Measurements from ENCODE around the gene PAGR1. TPM values are rescaled to one million over a fixed set of nuclear protein-coding genes. Genes with fewer than 3 reads are reported as not detected.
A peak's percentile ranks its signal among the peaks of the same experiment; 100 is the strongest.

The PAGR1 gene
- total and polyA plus RNA-seq, 2 of the 13 experiments (the other 11 are each of a cell fraction or from before 2014, with no cell fraction given), result 9.8 to 66.4 TPM

DNA sequence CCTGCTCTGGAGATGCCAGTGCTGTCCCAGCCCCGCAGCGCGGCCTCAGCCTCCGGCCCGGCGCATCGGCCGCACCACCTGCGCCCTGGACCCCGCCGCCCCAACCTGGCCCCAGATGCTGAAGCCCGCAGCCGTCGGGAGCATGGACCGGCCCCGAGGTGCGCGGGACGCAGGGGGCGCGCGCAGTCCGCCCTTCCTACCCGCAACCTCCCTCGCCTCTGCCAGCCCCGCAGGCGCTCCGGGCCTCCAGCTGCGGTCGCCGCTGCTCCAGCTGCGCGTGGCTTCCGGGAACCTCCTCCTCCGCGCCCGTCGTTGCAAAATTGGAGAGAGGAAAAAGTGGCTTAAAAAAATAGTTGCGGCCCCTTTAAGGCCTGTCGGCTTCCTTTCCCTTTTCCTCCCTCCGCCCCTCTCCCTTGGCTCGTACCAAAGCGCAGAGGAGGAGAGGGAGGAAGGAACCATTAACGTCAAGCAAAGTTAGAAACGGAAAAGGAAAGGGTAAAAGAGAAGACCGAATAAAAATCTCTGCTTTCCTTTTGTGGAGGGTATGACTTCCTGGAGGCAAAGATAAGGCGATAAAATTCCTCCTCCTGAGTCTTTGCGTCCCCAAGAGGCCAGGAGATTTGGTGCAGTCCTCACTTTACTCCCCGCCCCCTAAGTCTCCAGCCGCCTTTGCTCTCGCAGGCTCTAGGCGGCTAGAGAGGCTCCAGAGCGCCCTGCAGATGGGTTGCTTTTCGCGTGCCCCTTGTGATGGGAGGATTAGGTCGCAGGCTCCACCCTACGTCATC, 47.1 kb downstream of the PAGR1 start, which contains the start of gene CDIPT (continued):
- TF ChIP-seq AGO1 (IDR thresholded peaks at IDR 0.05; ENCODE audit: low read depth, low read length, poor library complexity, severe bottlenecking), result no peak
- 0 out of 2 replicates have a peak, but pooled peaks have one; percentile 23 for TF ChIP-seq ZNF414 (CRISPR knock-in tag; IDR thresholded peaks at IDR 0.05)
- peak; percentile 86; the same call in 1 of the 2 replicates for TF ChIP-seq ZBTB42 (CRISPR knock-in tag; IDR thresholded peaks at IDR 0.05)
- TF ChIP-seq ZNF296 (CRISPR knock-in tag; conservative IDR thresholded peaks at IDR 0.05), result no peak; the same call in 1 of the 2 replicates
- peak; percentile 62 for TF ChIP-seq ZBTB44 (CRISPR knock-in tag; IDR thresholded peaks at IDR 0.05)
- TF ChIP-seq ZNF274 (CRISPR knock-in tag; IDR thresholded peaks at IDR 0.05), result 0 out of 2 replicates have a peak, but pooled peaks have one; percentile 17
- TF ChIP-seq FOXK1 (CRISPR knock-in tag; IDR thresholded peaks at IDR 0.05; ENCODE audit: borderline replicate concordance, low read depth), result no peak; the same call in 1 of the 2 replicates
- TF ChIP-seq, protein P1, sequence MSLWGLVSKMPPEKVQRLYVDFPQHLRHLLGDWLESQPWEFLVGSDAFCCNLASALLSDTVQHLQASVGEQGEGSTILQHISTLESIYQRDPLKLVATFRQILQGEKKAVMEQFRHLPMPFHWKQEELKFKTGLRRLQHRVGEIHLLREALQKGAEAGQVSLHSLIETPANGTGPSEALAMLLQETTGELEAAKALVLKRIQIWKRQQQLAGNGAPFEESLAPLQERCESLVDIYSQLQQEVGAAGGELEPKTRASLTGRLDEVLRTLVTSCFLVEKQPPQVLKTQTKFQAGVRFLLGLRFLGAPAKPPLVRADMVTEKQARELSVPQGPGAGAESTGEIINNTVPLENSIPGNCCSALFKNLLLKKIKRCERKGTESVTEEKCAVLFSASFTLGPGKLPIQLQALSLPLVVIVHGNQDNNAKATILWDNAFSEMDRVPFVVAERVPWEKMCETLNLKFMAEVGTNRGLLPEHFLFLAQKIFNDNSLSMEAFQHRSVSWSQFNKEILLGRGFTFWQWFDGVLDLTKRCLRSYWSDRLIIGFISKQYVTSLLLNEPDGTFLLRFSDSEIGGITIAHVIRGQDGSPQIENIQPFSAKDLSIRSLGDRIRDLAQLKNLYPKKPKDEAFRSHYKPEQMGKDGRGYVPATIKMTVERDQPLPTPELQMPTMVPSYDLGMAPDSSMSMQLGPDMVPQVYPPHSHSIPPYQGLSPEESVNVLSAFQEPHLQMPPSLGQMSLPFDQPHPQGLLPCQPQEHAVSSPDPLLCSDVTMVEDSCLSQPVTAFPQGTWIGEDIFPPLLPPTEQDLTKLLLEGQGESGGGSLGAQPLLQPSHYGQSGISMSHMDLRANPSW (CRISPR knock-in tag; IDR thresholded peaks at IDR 0.05; ENCODE audit: borderline replicate concordance), result no peak
- peak; percentile 56; the same call in 1 of the 2 replicates for TF ChIP-seq SNAPC2 (CRISPR knock-in tag; IDR thresholded peaks at IDR 0.05)
- TF ChIP-seq POLR2A (IDR thresholded peaks at IDR 0.05; ENCODE audit: insufficient read depth in 1 of 2, low read depth in 2 of 2, low read length in 2 of 2), result peak; percentile 42 to 64
- TF ChIP-seq RAD21 (CRISPR knock-in tag; IDR thresholded peaks at IDR 0.05), result peak; percentile 65; the same call in 1 of the 2 replicates
- TF ChIP-seq FOXP1 (IDR thresholded peaks at IDR 0.05), result no peak
- peak; percentile 60 for TF ChIP-seq FOXP1 (CRISPR knock-in tag; IDR thresholded peaks at IDR 0.05)
- TF ChIP-seq, protein P2, sequence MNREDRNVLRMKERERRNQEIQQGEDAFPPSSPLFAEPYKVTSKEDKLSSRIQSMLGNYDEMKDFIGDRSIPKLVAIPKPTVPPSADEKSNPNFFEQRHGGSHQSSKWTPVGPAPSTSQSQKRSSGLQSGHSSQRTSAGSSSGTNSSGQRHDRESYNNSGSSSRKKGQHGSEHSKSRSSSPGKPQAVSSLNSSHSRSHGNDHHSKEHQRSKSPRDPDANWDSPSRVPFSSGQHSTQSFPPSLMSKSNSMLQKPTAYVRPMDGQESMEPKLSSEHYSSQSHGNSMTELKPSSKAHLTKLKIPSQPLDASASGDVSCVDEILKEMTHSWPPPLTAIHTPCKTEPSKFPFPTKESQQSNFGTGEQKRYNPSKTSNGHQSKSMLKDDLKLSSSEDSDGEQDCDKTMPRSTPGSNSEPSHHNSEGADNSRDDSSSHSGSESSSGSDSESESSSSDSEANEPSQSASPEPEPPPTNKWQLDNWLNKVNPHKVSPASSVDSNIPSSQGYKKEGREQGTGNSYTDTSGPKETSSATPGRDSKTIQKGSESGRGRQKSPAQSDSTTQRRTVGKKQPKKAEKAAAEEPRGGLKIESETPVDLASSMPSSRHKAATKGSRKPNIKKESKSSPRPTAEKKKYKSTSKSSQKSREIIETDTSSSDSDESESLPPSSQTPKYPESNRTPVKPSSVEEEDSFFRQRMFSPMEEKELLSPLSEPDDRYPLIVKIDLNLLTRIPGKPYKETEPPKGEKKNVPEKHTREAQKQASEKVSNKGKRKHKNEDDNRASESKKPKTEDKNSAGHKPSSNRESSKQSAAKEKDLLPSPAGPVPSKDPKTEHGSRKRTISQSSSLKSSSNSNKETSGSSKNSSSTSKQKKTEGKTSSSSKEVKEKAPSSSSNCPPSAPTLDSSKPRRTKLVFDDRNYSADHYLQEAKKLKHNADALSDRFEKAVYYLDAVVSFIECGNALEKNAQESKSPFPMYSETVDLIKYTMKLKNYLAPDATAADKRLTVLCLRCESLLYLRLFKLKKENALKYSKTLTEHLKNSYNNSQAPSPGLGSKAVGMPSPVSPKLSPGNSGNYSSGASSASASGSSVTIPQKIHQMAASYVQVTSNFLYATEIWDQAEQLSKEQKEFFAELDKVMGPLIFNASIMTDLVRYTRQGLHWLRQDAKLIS (CRISPR knock-in tag; IDR thresholded peaks at IDR 0.05), result 0 out of 2 replicates have a peak, but pooled peaks have one; percentile 48
- no peak for TF ChIP-seq ZSCAN12 (CRISPR knock-in tag; IDR thresholded peaks at IDR 0.05)
- peak; percentile 60; the same call in 1 of the 2 replicates for TF ChIP-seq PPARG (CRISPR knock-in tag; conservative IDR thresholded peaks at IDR 0.05)
- TF ChIP-seq RBM22 (optimal IDR thresholded peaks at IDR 0.05; ENCODE audit: low read length), result no peak
- peak; percentile 100 for TF ChIP-seq U2AF1 (optimal IDR thresholded peaks at IDR 0.05; ENCODE audit: low read depth, low read length)
- TF ChIP-seq TOE1 (CRISPR knock-in tag; IDR thresholded peaks at IDR 0.05), result no peak
- TF ChIP-seq TBP (CRISPR knock-in tag; IDR thresholded peaks at IDR 0.05), result no peak
- no peak for TF ChIP-seq ZNF367 (CRISPR knock-in tag; IDR thresholded peaks at IDR 0.05; ENCODE audit: borderline replicate concordance)
- TF ChIP-seq ZNF558 (CRISPR knock-in tag; IDR thresholded peaks at IDR 0.05; ENCODE audit: borderline replicate concordance), result no peak; the same call in 1 of the 2 replicates

All from HepG2 (cell line).